Fibroblast of lung (primary cell): Measurements from ENCODE around the gene SLC7A5. TPM values are rescaled to one million over a fixed set of nuclear protein-coding genes. Genes with fewer than 3 reads are reported as not detected.

Experiments
- DNase-seq, 2 donors: peaks; one replicate each; pipeline versions ENCODE4 v3.0.0 to v3.0.0-alpha.2; 2010; ENCODE audit warnings: low read depth in 2 of 2
- H2AFZ ChIP-seq: 2 replicates; pipeline ENCODE4 v1.5.1; 2012; ENCODE audit warnings: low read length, control low read depth, inconsistent platforms
- H3K27ac ChIP-seq: 2 replicates; pipeline ENCODE4 v1.5.1; 2011; ENCODE audit warnings: low read length, control low read depth; ENCODE audit not compliant: insufficient read depth
- H3K27me3 ChIP-seq: 2 replicates; pipeline ENCODE4 v1.5.1; 2011; ENCODE audit warnings: mild to moderate bottlenecking, low read length; ENCODE audit not compliant: control insufficient read depth, insufficient read depth
- H3K36me3 ChIP-seq: 2 replicates; pipeline ENCODE4 v1.5.1; 2011; ENCODE audit warnings: low read length; ENCODE audit not compliant: control insufficient read depth, insufficient read depth
- H3K4me1 ChIP-seq: 2 replicates; pipeline ENCODE4 v1.5.1; 2011; ENCODE audit warnings: low read length; ENCODE audit not compliant: control insufficient read depth, insufficient read depth; ENCODE audit errors: extremely low read depth
- H3K4me2 ChIP-seq: 2 replicates; pipeline ENCODE4 v1.5.1; 2011; ENCODE audit warnings: low read length, control low read depth; ENCODE audit not compliant: insufficient read depth; ENCODE audit errors: extremely low read depth
- H3K4me3 ChIP-seq, 4 experiments: fragments of 200-600 bp in 1 of 4; sonication (generic) in 1 of 4; replicated peaks in 1 of 4; 2 replicates each; pipeline ENCODE4 v1.5.1; 2011 to 2016; ENCODE audit warnings: low read length in 4 of 4, low read depth in 3 of 4, mild to moderate bottlenecking in 3 of 4, control low read depth in 2 of 4, inconsistent platforms in 1 of 4, mixed read lengths in 1 of 4; ENCODE audit not compliant: insufficient read depth in 1 of 4; ENCODE audit errors: control extremely low read depth in 1 of 4
- H3K79me2 ChIP-seq: 2 replicates; pipeline ENCODE4 v1.5.1; 2012; ENCODE audit warnings: mild to moderate bottlenecking, low read length, inconsistent platforms; ENCODE audit not compliant: control insufficient read depth, insufficient read depth
- H3K9ac ChIP-seq: 2 replicates; pipeline ENCODE4 v1.5.1; 2011; ENCODE audit warnings: mild to moderate bottlenecking, low read length, control low read depth; ENCODE audit not compliant: insufficient read depth
- H3K9me3 ChIP-seq: 2 replicates; pipeline ENCODE4 v1.5.1; 2012; ENCODE audit warnings: low read depth, low read length; ENCODE audit not compliant: control insufficient read depth, insufficient read depth
- H4K20me1 ChIP-seq: 2 replicates; pipeline ENCODE4 v1.5.1; 2011; ENCODE audit warnings: low read length; ENCODE audit not compliant: control insufficient read depth, insufficient read depth; ENCODE audit errors: extremely low read depth
- EZH2 ChIP-seq: IDR thresholded peaks from 2 replicates; pipeline ENCODE4 v1.5.1; 2012; ENCODE audit warnings: low read length, control low read depth, mild to moderate bottlenecking; ENCODE audit errors: missing control alignments
- polyA plus RNA-seq, 2 donors: library from polyadenylated mRNA; depleted of rRNA in 1 of 2; stranded (reverse) in 1 of 2; unstranded in 1 of 2; fragments of >200 nt; gene quantifications; 2 replicates each; pipeline ENCODE4 v1.2.1, GENCODE V29; 2011 to 2012; ENCODE audit warnings: missing spikeins in 1 of 2
- total RNA-seq: library from RNA; depleted of rRNA; stranded (reverse); fragments of >200 nt; gene quantifications from 2 replicates; pipeline ENCODE4 v1.2.1, GENCODE V29; 2014
- TF ChIP-seq, protein P1 (sequence below), 2 donors: IDR thresholded peaks in 1 of 2; conservative IDR thresholded peaks in 1 of 2; 1 replicate in 1 of 2; 2 replicates in 1 of 2; pipeline ENCODE4 v1.5.1; 2011 to 2012; ENCODE audit warnings: low read length in 2 of 2, control low read depth in 1 of 2, inconsistent platforms in 1 of 2, low read depth in 1 of 2, mild to moderate bottlenecking in 1 of 2

Gene SLC7A5
- total and polyA plus RNA-seq, 2 donors (not counting 1 experiment from before 2014, with no cell fraction given): 5.2 to 38.3 TPM

DNA sequence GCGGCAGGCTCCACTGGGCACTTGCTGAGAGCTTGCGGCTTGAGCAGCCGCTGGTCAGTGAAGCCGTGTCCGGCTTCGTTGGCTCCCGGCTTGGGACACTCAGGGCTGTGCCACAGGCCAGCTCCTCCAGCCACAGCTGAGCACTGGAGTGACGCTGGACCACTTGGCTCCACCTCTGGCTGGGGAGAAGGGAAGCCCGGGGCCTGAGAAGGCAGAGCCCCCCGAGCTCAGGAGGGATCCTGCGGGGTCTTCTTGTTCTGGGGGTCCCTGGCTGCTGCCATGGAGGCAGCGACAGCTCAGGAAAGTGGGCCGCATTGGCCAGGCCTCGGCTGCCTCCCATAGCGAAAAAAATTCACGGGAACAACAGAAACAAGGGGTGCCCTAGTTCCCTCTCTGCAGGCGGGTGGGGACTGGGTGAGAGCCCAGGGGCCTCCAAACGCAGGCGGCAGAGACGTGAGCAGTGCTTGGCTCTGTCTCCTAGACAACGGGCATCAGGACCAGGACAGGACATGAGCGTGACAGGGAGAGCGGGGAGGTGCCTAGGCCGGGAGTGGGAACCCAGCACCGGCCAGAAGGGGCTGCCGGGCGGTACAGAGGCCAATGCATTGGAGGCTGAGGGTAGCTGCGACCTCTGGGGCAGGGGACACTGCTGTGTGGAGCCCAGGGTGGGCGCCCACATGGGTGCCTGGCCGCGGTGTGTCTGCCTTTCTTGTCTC is 37.7 kb downstream of the SLC7A5 start:
- no peaks in the 10 kb centered on the region for H3K79me2 ChIP-seq
- H3K4me1 ChIP-seq: peaks cover 4% of the 10 kb centered on the region
- no peaks in the 10 kb centered on the region for H4K20me1 ChIP-seq
- H3K36me3 ChIP-seq: peaks cover 6% of the 10 kb centered on the region
- H2AFZ ChIP-seq: no peak overlapping the region
- H3K27me3 ChIP-seq: no peaks in the 10 kb centered on the region
- TF ChIP-seq, protein P1, sequence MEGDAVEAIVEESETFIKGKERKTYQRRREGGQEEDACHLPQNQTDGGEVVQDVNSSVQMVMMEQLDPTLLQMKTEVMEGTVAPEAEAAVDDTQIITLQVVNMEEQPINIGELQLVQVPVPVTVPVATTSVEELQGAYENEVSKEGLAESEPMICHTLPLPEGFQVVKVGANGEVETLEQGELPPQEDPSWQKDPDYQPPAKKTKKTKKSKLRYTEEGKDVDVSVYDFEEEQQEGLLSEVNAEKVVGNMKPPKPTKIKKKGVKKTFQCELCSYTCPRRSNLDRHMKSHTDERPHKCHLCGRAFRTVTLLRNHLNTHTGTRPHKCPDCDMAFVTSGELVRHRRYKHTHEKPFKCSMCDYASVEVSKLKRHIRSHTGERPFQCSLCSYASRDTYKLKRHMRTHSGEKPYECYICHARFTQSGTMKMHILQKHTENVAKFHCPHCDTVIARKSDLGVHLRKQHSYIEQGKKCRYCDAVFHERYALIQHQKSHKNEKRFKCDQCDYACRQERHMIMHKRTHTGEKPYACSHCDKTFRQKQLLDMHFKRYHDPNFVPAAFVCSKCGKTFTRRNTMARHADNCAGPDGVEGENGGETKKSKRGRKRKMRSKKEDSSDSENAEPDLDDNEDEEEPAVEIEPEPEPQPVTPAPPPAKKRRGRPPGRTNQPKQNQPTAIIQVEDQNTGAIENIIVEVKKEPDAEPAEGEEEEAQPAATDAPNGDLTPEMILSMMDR (conservative IDR thresholded peaks at IDR 0.05 in 1 of 2, IDR thresholded peaks at IDR 0.05 in 1 of 2; ENCODE audit: low read depth in 1 of 2, low read length in 2 of 2): no peak
- TF ChIP-seq EZH2: no peak
- no peak overlapping the region for H3K4me2 ChIP-seq
- no peaks in the 10 kb centered on the region for H3K9me3 ChIP-seq
- DNase-seq: no peak
- H3K27ac ChIP-seq: no peak overlapping the region
- no peak overlapping the region for H3K4me3 ChIP-seq
- no peak overlapping the region for H3K9ac ChIP-seq

DNA sequence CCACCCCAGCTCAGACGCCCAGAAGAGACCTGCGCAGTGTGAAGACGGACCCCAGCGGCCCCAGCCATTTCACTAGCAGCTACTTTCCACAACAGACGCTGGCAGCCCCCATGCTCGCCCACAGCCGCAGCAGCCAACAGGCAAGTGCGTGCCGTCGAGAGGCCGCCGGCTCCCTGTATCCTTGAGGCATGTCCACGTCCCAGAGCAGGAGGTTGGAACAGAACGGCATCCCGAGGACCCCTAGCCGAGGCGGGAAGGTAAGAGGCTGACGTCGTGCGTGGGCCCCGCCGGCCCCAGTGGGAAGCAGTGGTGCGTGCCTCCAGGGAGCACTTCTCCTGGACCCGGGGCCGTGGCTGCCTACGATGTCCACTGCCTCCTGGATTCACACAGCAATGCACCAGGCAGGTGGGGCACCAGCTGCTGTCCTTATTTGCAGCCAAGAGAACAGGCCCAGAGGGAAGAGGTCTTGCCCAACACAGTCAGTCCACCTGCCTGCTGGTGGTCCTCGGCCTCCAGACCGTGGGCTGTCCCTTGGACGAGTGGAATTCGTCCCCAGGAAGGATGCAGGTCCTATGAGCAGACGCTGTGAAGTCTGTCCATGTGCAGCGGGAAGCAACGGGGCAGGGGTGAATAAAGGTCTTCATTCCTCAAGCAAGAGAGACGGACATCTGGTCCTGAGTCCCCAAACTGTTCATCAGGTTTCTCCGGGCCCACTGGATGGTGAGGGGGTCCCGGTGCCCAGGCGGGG is 38.5 kb downstream of the SLC7A5 start:
- H3K4me1 ChIP-seq: peaks cover 4% of the 10 kb centered on the region
- no peaks in the 10 kb centered on the region for H3K27me3 ChIP-seq
- H3K79me2 ChIP-seq: no peaks in the 10 kb centered on the region
- H3K4me2 ChIP-seq: no peak overlapping the region
- H4K20me1 ChIP-seq: no peaks in the 10 kb centered on the region
- H3K36me3 ChIP-seq: peaks cover 6% of the 10 kb centered on the region
- no peak for TF ChIP-seq EZH2
- TF ChIP-seq, protein P1 (conservative IDR thresholded peaks at IDR 0.05 in 1 of 2, IDR thresholded peaks at IDR 0.05 in 1 of 2; ENCODE audit: low read depth in 1 of 2, low read length in 2 of 2): no peak
- H3K9ac ChIP-seq: no peak overlapping the region
- no peaks in the 10 kb centered on the region for H3K9me3 ChIP-seq
- no peak overlapping the region for H3K4me3 ChIP-seq
- H2AFZ ChIP-seq: no peak overlapping the region
- no peak overlapping the region for H3K27ac ChIP-seq
- DNase-seq: no peak

DNA sequence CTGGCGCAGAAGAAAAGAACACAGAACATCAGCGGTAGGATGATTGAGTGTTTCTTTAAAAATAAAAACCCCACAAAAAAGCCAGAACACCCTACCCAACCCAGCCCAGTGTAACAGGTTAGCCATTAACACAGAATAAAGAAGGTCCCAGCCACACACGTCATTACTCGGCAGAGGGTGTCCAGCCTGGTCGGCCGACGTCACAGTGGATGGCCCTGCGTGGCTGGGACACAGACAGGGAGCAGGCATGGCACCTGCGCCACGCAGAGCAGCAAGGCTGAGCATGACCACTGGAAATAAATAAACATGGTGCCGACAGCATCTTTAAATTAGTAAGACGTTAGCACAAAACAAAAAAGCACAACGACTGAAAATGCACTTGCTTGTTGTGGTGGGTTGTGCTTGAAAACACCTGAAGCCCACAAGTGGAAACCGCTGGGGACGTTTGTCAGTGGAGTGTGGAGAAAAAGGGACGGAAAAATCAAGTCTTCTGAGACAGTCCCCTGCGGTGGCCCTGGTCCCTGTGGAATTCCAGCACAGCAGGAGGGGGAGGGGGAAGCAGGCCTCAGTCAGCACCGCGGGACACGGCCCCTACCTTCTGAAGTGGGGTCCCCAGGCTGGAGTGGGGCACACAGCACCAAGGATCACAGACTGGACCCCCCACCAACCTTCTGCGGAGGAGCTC is 39.2 kb downstream of the SLC7A5 start:
- Histone ChIP-seq H2AFZ (no peak overlapping the region), H3K36me3 (peaks cover 6% of the 10 kb centered on the region), H3K4me2 (no peak overlapping the region), H3K27me3 (no peaks in the 10 kb centered on the region), H3K4me1 (peaks cover 4% of the 10 kb centered on the region), H3K27ac (no peak overlapping the region), H3K79me2 (no peaks in the 10 kb centered on the region), H4K20me1 (no peaks in the 10 kb centered on the region), H3K9me3 (no peaks in the 10 kb centered on the region), H3K4me3 (no peak overlapping the region), H3K9ac (no peak overlapping the region)
- TF ChIP-seq, protein P1 (conservative IDR thresholded peaks at IDR 0.05 in 1 of 2, IDR thresholded peaks at IDR 0.05 in 1 of 2; ENCODE audit: low read depth in 1 of 2, low read length in 2 of 2): no peak
- no peak for TF ChIP-seq EZH2
- no peak for DNase-seq
